Karpas-422 (cell line): ENCODE results near the gene SCAND1. TPM values are rescaled to one million over a fixed set of nuclear protein-coding genes. Genes with fewer than 3 reads are reported as not detected.
"Not testable (repeated sequence)": the region's sequence is repeated elsewhere in the genome, so short reads cannot be mapped to it uniquely, and the experiment has no call there.

ENCODE experiments used
- DNase-seq: peaks from one replicate; pipeline ENCODE4 v3.0.0-alpha.2; 2015
- H2AFZ ChIP-seq: fragments of 200-600 bp; sonication (generic); 2 replicates; pipeline ENCODE4 v1.6.1; 2014; ENCODE audit warnings: antibody characterized with exemption, low read length, mixed read lengths
- H3K27ac ChIP-seq: fragments of 200-600 bp; sonication (generic); 2 replicates; pipeline ENCODE4 v1.5.1; 2014; ENCODE audit warnings: mild to moderate bottlenecking, low read length, moderate library complexity
- H3K27me3 ChIP-seq: fragments of 200-600 bp; sonication (generic); 2 replicates; pipeline ENCODE4 v1.6.1; 2014; ENCODE audit warnings: low read length, mixed read lengths
- H3K36me3 ChIP-seq: fragments of 200-600 bp; sonication (generic); 2 replicates; pipeline ENCODE4 v1.6.1; 2014; ENCODE audit warnings: low read length, mixed read lengths; ENCODE audit not compliant: insufficient read depth
- H3K4me1 ChIP-seq: fragments of 200-600 bp; sonication (generic); 2 replicates; pipeline ENCODE4 v1.6.1; 2014; ENCODE audit warnings: mild to moderate bottlenecking, low read length, mixed read lengths
- H3K4me2 ChIP-seq: fragments of 200-600 bp; sonication (generic); 2 replicates; pipeline ENCODE4 v1.6.1; 2014; ENCODE audit warnings: low read length, low read depth, mild to moderate bottlenecking; ENCODE audit not compliant: poor library complexity, severe bottlenecking
- H3K4me3 ChIP-seq: fragments of 200-600 bp; sonication (generic); 2 replicates; pipeline ENCODE4 v1.5.1; 2014; ENCODE audit warnings: mild to moderate bottlenecking, antibody characterized with exemption, low read length, mixed read lengths
- H3K79me2 ChIP-seq: fragments of 200-600 bp; sonication (generic); 2 replicates; pipeline ENCODE4 v1.6.1; 2014; ENCODE audit warnings: mild to moderate bottlenecking, low read length, mixed read lengths
- H3K9ac ChIP-seq: fragments of 200-600 bp; sonication (generic); 2 replicates; pipeline ENCODE4 v1.6.0; 2014; ENCODE audit warnings: low read length
- H3K9me2 ChIP-seq: fragments of 200-600 bp; sonication (generic), shearing (Covaris generic); replicated peaks from 2 replicates; pipeline ENCODE4 v1.6.0; 2014; ENCODE audit warnings: mild to moderate bottlenecking, low read length, moderate library complexity; ENCODE audit not compliant: insufficient read depth
- H3K9me3 ChIP-seq: fragments of 300-700, 200-600 bp; sonication (generic); 2 replicates; pipeline ENCODE4 v1.6.1; 2014; ENCODE audit warnings: low read length, mixed read lengths
- H4K20me1 ChIP-seq: fragments of 200-600 bp; sonication (generic); 2 replicates; pipeline ENCODE4 v1.6.1; 2014; ENCODE audit warnings: mild to moderate bottlenecking, antibody characterized with exemption, low read length, low read depth; ENCODE audit not compliant: insufficient read depth
- total RNA-seq: library from RNA; depleted of rRNA; stranded (reverse); fragments of >200 nt; shearing (Covaris generic); gene quantifications from 2 replicates; pipeline ENCODE4 v1.2.3, GENCODE V29; 2014; ENCODE audit warnings: low replicate concordance

Gene SCAND1
- total RNA-seq, 1 experiment from 2014 or later, result 75.9 TPM

- no peaks in the 10 kb centered on the region for H3K9me2 ChIP-seq
Observed at GRCh38 chr20:35972462-35972861, 18.2 kb upstream of the SCAND1 start.

GRCh38 chr20:35971981-35972380, 17.7 kb upstream of the SCAND1 start:
- no peak for DNase-seq
- H3K4me2 ChIP-seq, result no peak overlapping the region
- H4K20me1 ChIP-seq, result no peaks in the 10 kb centered on the region
- peaks cover 5% of the 10 kb centered on the region for H3K4me1 ChIP-seq
- H3K36me3 ChIP-seq, result no peaks in the 10 kb centered on the region
- H3K9me3 ChIP-seq, result no peaks in the 10 kb centered on the region
- no peaks in the 10 kb centered on the region for H3K27me3 ChIP-seq
- no peaks in the 10 kb centered on the region for H3K9me2 ChIP-seq
- H2AFZ ChIP-seq, result no peak overlapping the region
- H3K4me3 ChIP-seq, result no peak overlapping the region
- no peaks in the 10 kb centered on the region for H3K79me2 ChIP-seq
- H3K9ac ChIP-seq, result no peak overlapping the region
- no peak overlapping the region for H3K27ac ChIP-seq

More at GRCh38 chr20:35972462-35972861, 18.2 kb upstream of the SCAND1 start:
- H3K4me2 ChIP-seq, result no peak overlapping the region
- DNase-seq, result no peak
- H3K9ac ChIP-seq, result no peak overlapping the region
- no peak overlapping the region for H3K4me3 ChIP-seq
- no peaks in the 10 kb centered on the region for H3K79me2 ChIP-seq
- H3K27me3 ChIP-seq, result no peaks in the 10 kb centered on the region
- H4K20me1 ChIP-seq, result no peaks in the 10 kb centered on the region
- no peak overlapping the region for H3K27ac ChIP-seq
- H3K36me3 ChIP-seq, result no peaks in the 10 kb centered on the region
- no peaks in the 10 kb centered on the region for H3K9me3 ChIP-seq
- H3K4me1 ChIP-seq, result peaks cover 9% of the 10 kb centered on the region
- no peak overlapping the region for H2AFZ ChIP-seq

- no peaks in the 10 kb centered on the region for H3K36me3 ChIP-seq
- H3K9ac ChIP-seq, result no peak overlapping the region
- H4K20me1 ChIP-seq, result no peaks in the 10 kb centered on the region
- H3K4me1 ChIP-seq, result peaks cover 5% of the 10 kb centered on the region
- H3K4me3 ChIP-seq, result no peak overlapping the region
- no peak overlapping the region for H3K27ac ChIP-seq
- H3K9me3 ChIP-seq, result no peaks in the 10 kb centered on the region
- no peaks in the 10 kb centered on the region for H3K27me3 ChIP-seq
- no peaks in the 10 kb centered on the region for H3K79me2 ChIP-seq
- H3K9me2 ChIP-seq, result no peaks in the 10 kb centered on the region
- no peak overlapping the region for H3K4me2 ChIP-seq
- H2AFZ ChIP-seq, result no peak overlapping the region
- DNase-seq, result no peak
Observed at GRCh38 chr20:35968930-35969329, 14.6 kb upstream of the SCAND1 start.

GRCh38 chr20:35967979-35968640, 13.8 kb upstream of the SCAND1 start, which contains the start of gene CNBD2:
TSS of gene CNBD2 (plus strand) at chr20:35968590. CDS start at chr20:35968763, 173 bp downstream.
- no peak within 1 kb of the TSS for H3K4me2 ChIP-seq
- H3K9ac ChIP-seq, result no peak within 1 kb of the TSS
- H3K79me2 ChIP-seq, result no peaks in the 10 kb centered on the region
- H3K36me3 ChIP-seq, result no peaks in the 10 kb centered on the region
- no peak within 1 kb of the TSS for H2AFZ ChIP-seq
- H3K9me2 ChIP-seq, result no peaks in the 10 kb centered on the region
- no peak within 1 kb of the TSS for H3K4me3 ChIP-seq
- H3K27me3 ChIP-seq, result no peaks in the 10 kb centered on the region
- H3K9me3 ChIP-seq, result no peaks in the 10 kb centered on the region
- H3K27ac ChIP-seq, result no peak within 1 kb of the TSS
- no peaks in the 10 kb centered on the region for H4K20me1 ChIP-seq
- peaks cover 5% of the 10 kb centered on the region for H3K4me1 ChIP-seq
- no peak for DNase-seq

- H3K27me3 ChIP-seq, result no peaks in the 10 kb centered on the region
- H3K4me3 ChIP-seq, result no peak overlapping the region
- H3K4me1 ChIP-seq, result peaks cover 5% of the 10 kb centered on the region
- no peak for DNase-seq
- no peak overlapping the region for H3K9ac ChIP-seq
- no peaks in the 10 kb centered on the region for H3K79me2 ChIP-seq
- H4K20me1 ChIP-seq, result no peaks in the 10 kb centered on the region
- H3K9me2 ChIP-seq, result no peaks in the 10 kb centered on the region
- no peaks in the 10 kb centered on the region for H3K36me3 ChIP-seq
- no peak overlapping the region for H3K4me2 ChIP-seq
- no peak overlapping the region for H2AFZ ChIP-seq
- H3K27ac ChIP-seq, result no peak overlapping the region
- H3K9me3 ChIP-seq, result no peaks in the 10 kb centered on the region
Observed at GRCh38 chr20:35963878-35964277, 9.6 kb upstream of the SCAND1 start.

- H3K9me2 ChIP-seq, H3K4me1 ChIP-seq, H4K20me1 ChIP-seq, H3K36me3 ChIP-seq, H3K9me3 ChIP-seq, H3K79me2 ChIP-seq, H2AFZ ChIP-seq, H3K4me3 ChIP-seq, H3K27me3 ChIP-seq, DNase-seq, H3K9ac ChIP-seq, H3K4me2 ChIP-seq, H3K27ac ChIP-seq: not testable (repeated sequence)
Observed at GRCh38 chr20:35959291-35959690, 5.0 kb upstream of the SCAND1 start.

- Histone ChIP-seq H3K9me2 (no peaks in the 10 kb centered on the region), H3K9me3 (no peaks in the 10 kb centered on the region), H3K4me3 (no peak overlapping the region), H3K4me1 (peaks cover 19% of the 10 kb centered on the region), H3K9ac (no peak overlapping the region), H2AFZ (no peak overlapping the region), H3K27ac (no peak overlapping the region), H3K4me2 (no peak overlapping the region), H3K79me2 (peaks cover 22% of the 10 kb centered on the region), H4K20me1 (peaks cover 3% of the 10 kb centered on the region; the same call in 1 of the 2 replicates), H3K27me3 (no peaks in the 10 kb centered on the region), H3K36me3 (no peaks in the 10 kb centered on the region)
- no peak for DNase-seq
Observed at GRCh38 chr20:35956616-35957015, 2.3 kb upstream of the SCAND1 start.

- H3K4me3 ChIP-seq, result peak overlapping the region; percentile 77
- peak; percentile 57 for DNase-seq
- peaks cover 3% of the 10 kb centered on the region; the same call in 1 of the 2 replicates for H4K20me1 ChIP-seq
- peak overlapping the region; percentile 94 for H3K4me2 ChIP-seq
- H3K27ac ChIP-seq, result peak overlapping the region; percentile 95
- no peaks in the 10 kb centered on the region for H3K27me3 ChIP-seq
- no peaks in the 10 kb centered on the region for H3K9me2 ChIP-seq
- H2AFZ ChIP-seq, result peak overlapping the region; percentile 93
- peak overlapping the region; percentile 100 for H3K9ac ChIP-seq
- H3K9me3 ChIP-seq, result no peaks in the 10 kb centered on the region
- peaks cover 19% of the 10 kb centered on the region for H3K4me1 ChIP-seq
- H3K79me2 ChIP-seq, result peaks cover 22% of the 10 kb centered on the region
- H3K36me3 ChIP-seq, result no peaks in the 10 kb centered on the region
Observed at GRCh38 chr20:35954907-35955251, 577 bp upstream of the SCAND1 start.
